HG02938 (cell line): ENCODE measurements around the gene CLEC19A.

Experiments used
- ATAC-seq: cut with Tn5 transposase; IDR thresholded peaks from one replicate; pipeline ENCODE4 v1.9.1; 2021; ENCODE audit warnings: mild to moderate bottlenecking, moderate library complexity; ENCODE audit not compliant: unreplicated experiment

The CLEC19A gene

DNA sequence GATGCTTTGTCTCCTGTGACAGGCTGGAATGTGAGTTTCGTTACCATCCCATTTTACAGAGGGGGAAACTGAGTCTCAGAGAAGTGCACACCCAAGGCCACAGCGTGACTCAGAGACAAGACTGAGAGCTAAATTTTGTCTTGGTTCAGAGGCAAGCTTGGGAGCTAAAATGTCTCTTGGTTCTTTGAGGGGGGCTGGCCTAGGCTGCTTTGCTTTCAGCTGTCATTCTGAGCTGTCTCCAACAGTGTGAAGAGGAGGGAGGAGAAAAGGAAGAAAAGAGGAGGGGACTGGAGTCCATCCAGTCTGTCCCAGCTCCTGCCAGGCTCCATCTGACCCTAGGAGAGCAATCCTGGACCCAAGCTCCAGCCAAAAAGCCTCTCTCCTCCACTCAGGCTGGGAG lies at the start of gene CLEC19A:
Gene CLEC19A, plus strand, starts transcription at position 301 of the 400 bp plus-strand sequence. CDS start 121 bp downstream, outside the sequence.
- ATAC-seq: no peak

DNA sequence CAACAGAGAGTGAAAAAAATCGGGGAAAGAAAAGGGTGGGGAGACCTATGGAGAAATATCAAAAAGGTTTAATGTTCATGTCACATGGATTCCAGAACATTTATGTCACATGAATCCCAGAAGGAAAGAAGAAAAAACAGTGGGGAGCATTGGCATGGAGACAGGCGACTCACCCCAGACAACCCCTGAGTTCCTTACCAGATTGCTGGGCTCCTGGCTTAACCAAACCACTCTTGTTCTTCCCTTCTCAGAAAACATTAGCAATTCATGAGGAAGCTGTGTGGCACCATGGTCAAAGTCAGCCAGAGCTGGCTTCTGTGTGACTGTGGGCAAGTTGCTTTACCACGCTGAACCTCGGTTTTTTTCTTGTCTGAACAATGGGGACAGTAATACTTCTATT lies 49.6 kb upstream of the CLEC19A start:
- no peak for ATAC-seq

DNA sequence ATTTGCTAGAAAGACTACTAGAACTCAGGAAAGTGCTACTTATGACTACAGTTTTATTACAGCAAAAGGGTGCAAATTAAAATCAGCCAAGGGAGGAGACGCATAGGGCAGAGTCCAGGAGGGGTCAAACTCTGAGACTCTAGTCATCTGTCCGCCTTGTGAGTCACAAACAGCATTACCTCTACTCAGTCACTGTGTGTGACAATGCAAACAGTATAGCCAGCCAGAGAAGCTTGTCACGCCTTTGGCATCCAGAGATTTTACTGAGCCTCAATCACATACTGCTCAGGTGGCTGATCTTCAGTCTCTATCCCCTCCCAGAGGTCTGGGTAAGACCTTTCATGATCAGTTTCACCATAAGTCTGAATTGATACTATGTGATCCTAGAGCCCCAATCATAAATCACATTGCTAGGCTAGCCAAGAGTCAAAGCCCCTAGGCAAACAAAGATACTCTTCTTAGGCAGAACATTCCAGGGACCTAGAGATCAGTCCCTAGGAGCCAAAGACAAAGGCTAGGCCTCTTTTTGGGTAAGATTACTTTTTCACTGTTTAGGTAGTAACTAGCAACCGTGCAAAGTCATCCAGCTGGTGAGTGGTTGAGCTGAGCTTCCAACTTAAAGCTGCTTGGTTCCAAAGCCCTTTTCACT lies 48.8 kb upstream of the CLEC19A start:
- no peak for ATAC-seq

DNA sequence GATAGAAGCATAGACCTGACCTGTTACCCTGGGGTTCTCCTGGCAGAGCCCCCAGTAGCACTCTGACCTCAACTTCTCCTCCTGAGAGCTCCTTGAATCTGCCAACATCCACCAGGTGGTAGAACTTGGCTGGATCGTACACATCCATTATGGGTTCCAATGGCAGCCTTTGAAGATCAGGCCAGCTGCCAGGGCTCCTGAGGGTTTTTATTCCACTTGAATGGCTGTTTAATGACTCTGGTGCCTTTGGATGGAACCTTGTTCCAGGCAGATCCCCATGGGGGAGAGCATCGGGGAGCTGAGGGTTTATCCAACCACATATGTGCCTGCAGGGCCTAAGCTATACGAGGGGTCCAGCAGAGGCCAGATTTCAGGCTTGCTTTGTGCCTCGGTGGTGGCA lies 47.1 kb upstream of the CLEC19A start:
- ATAC-seq: no peak

DNA sequence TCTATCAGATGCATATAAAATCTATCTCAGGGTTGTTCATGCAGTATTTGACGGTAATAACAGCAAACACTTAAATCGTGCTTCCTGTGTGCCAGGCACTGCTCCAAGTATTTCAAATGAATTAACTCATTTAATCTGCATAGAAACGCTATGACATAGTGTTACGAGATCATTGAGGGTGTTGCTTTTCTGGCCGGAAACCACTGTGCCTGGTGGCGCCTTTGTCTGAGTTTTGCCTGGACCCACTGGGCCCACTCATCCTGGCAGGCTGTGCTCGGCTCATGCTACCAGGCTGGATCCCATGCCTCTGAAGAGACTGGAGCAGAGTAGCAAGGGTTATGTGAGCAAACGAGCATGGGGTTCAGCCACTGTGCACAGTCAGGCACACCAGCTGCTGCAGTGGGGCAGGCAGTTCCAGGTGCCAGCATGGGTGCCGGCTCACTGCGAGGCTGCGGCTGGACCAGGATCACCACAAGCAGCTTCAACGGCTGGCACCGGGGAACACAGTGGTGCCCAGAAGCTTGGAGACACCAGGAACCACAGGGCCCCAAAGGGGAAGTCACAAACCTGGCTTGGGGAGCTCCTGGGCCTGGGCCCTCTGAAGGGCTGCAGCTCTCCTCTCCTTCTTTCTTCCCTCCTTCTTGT lies 45.9 kb upstream of the CLEC19A start:
- no peak for ATAC-seq

DNA sequence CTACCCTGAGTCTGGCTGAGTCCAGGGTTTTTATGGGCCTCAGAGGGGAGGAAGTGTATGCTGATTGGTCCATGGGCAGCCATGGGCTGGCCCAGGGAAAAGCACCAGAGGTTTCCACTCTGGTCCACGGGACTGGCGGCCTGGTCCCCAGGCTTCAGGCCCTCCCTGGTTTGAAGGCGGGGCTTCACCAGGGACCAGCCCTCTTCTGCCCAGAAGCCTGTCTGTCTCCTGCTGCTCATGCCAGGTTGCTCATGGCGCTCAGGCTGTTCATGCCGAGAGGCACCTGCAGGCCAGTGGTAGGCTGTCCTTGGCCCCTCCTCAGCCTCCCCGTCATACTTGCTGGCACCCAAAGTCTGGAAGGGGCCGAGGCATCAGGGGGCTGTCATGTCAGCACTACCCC lies 45.0 kb upstream of the CLEC19A start:
- ATAC-seq: no peak

DNA sequence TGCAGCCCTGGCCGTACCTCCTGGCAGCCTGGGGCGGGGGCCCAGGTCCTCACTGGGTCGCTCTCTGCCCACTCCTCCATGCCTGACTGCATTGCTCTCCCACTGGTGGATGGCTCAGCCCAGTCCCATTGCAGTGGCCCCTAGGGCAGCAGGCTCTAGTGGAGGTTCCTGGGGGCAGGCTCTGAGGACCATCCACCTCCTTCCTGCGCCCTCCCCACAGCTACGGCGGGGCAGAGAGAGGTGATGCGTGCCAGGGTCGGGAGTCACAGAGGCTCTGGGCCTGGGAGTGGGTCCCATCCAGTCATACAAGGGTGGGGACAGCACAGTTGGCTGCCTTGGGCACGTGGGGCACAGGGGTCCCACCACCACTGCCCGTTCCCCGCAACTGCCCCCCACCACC lies 44.0 kb upstream of the CLEC19A start:
- no peak for ATAC-seq

DNA sequence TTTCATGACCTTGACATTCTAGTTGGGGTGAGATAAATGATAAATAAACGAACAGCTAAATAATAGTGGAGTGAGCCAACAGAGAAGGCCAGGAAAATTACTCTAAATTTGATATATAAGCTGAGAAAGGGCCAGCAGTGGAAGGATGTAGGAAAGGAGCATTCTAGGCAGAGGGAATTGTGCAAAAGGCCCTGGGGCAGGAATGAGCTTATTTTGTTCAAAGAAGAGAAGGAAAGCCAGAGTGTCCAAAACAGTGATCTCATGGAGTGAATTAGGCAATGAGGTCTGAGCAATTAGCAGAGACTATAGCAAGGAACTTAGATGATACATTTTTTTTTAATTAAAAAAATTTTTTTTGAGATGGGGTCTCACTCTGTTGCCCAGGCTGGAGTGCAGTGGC lies 43.3 kb upstream of the CLEC19A start:
- no peak for ATAC-seq

DNA sequence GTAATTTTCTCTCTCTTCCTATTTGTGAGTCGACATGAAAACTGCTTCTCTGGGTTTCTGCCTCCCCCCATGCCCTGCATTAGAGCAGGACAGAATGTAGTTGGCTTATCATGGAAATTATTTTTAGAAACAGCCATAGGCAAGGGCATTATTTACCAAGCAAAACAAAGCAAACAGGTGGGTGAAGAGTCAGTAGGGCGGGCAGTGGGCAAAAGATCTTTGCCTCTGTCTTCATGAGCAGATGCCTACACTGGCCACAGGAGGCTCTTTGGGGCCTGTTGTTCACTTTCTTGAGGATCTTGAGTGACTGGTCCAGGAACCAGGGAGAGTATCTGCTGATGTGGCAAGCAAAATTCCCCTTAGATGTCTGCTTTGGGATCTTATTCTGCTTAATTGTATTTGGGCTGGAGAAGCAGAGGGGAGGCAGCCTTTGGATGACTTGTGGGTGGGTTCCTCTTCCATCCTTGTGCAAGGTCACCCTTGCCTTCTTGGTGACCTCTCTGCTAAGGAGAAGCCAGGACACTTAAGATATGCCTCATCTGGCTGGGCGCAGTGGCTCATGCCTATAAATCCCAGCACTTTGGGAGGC lies 42.5 kb upstream of the CLEC19A start:
- no peak for ATAC-seq

DNA sequence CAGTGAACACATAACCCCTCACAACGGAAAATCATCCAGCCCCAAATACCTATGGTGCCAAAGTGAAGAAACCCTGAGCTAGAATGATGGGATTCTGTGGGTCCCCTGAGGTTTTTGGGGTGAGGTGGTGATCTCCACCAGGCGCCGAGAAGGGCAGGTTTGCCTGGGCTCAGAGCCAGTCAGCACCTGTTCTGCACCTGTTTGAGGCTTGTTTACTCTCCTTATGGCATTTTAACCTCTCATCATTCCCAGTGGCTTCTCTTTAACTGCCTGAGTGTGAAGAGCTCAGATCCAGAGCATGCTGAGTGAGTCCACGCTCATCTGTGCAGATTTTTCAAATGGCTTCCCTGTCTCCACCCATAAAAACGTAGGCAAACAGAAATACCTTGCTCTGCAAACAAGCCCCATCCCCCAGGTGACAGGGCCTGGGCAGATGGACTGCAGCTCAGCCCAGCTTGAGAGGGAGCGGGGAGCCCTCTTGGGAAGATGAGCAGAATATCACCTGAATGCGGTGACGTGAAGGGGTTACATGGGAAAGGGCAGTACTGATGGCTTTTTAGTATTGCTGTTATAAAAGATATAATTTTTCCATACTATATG lies 40.1 kb upstream of the CLEC19A start:
- no peak for ATAC-seq

DNA sequence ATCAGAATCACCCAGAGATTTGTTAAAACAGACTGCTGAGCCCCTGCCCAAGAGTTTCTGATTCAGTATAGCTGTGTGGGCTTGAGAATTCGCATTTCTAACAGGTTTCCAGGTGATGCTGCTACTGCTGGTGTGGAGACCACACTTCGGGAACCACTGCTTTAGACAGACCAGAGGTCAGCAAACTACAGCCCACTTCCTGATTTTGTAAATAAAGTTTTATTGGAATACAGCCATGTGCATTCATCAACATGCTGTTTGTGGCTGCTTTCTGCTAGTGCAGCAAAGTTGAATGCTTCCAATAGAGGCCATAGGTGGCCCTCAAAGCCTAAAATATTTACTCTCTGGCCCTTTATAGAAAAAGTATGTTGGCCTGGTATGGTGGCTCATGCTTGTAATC lies 32.6 kb upstream of the CLEC19A start:
- no peak for ATAC-seq

DNA sequence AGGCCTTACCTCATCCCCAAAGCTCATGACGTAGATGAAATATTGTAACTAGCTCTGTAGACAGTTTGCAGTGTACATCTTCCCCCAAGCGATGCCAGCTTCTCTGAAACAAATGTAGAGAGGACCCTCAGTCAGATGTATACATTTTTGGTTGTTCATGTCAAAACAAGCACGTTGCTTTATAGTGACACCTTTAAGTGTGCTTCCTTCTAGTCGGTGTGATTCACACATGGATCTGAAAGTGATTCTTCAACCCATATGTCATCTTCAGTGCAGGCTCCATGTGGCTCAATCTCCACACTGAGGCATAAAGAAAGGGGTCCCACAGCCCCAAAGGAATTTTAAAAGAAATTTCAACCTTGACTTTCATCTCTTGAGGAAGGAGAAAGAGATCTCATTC lies 30.9 kb upstream of the CLEC19A start:
- ATAC-seq: no peak

DNA sequence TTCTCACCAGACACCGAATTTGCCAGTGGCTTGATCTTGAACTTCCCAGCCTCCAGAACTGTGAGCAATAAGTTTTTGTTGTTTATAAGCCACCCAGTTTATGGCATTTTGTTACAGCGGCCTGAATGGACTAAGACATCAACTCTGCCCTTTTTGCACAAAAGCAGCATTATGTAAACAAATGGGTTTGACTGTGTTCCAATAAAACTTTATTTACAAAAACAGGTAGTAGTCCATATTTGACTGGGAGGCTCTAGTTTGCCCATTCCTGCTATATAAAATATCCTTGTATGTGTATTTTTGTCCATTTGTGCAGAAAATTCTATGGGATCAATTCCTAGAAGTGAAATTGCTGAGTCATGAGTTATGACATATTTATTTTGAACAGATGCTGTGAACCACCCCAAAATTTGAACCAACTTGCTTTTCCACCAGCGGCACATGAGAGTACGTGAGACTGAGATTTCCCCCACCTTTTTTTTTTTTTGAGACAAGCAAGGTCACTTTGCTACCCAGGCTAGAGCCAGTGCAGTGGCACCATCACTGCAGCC lies 21.3 kb upstream of the CLEC19A start:
- ATAC-seq: no peak

DNA sequence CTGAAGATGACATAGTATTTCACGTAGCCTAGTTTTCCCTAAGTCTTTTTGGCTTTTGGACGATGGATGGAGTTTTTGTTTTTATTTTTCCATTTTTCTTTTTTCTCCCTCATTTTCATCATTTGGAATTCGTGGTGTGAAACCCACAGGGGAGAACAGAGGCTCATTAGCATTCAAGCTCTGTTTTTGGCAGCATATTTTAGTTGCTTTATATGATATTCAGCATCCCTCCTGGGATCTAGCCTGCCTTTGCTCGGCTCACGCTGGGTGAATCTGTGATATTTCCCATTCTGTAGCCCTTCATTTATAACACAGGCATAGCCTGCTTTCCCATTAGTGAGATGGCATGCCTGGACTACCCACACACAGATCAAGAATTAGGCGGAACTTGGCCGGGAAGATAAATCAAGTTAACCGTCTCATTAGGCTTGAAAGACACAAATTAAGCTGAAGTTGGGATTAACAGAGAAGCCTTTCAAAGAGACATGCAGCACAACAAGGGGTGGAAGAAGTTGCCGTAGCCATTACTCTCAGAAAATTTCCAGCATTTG lies 20.1 kb upstream of the CLEC19A start:
- no peak for ATAC-seq

DNA sequence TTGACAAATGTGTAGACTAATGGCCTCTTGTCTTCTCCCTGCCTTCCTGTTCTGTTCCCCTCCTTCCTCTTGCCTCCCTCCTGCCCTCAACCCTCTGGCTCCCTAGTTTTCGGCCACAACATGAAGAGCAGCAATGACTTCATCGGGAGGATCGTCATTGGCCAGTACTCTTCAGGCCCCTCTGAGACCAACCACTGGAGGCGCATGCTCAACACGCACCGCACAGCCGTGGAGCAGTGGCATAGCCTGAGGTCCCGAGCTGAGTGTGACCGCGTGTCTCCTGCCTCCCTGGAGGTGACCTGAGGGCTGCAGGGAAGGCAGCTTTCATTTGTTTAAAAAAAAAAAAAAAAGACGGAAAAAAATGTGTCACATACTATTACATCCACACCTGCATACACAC lies 18.8 kb upstream of the CLEC19A start:
- ATAC-seq: no peak

DNA sequence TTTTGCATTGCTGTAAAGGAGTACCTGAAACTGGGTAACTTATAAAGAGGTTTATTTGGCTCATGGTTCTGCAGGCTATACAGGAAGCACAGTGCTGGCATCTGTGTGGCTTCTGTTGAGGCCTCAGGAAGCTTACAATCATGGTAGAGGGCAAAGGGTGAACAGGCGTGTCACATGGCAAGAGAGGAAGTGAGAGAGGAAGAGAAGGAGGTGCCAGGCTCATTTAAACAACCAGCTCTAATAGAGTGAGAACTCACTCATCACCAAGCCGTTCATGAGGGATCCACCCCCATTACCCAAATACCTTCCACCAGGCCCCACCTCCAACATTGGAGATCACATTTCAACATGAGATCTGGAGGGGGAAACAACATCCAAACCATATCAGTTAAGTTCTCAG lies 16.4 kb upstream of the CLEC19A start:
- ATAC-seq: no peak

DNA sequence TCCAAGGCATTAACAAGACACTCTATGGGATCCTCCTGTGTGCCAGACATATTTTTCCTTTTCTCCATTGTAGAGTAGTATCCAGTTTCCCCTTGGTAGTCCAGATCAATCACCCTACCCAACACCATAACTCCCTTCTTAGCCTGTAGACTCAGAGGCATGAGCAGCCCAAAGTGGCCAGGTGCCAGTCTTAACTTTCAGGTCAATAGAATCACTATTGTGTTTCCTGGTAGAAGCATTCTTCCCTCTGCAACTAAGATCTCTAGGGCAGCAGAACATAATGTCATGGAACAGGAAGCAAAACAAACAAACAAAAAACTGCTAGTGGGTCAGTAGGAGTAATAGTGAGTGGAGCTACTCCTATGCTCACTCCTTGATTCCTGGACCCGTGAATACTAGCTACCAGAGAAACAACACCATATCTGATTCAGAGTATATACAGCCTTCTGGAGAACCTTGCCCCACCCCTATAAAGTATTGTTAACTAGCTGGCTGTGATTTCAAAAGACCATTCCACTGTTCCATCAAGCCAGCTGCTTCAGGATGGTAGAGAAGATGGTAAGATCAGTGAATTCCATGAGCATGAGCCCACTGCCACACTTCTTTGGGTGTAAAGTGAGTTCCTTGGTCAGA lies 11.2 kb upstream of the CLEC19A start:
- ATAC-seq: no peak

DNA sequence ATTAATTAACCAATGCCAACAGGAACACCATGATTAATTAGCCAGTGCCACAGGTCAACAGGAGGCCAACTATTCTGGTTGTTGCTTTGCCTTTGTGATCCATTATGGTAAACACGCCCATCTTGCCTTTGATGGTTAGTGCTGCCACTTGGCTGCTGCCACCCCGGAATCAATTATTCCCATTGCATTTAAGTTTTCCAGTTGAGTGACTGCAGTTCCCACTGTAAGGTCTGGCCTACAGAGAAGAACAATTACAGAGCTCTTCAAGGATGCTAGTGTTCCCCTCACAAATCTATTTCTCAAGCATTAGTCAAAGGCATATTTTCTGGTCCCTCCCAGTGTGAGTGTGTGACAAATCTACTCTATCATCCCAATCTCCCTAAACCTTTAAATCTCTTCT lies 7.1 kb upstream of the CLEC19A start:
- no peak for ATAC-seq

DNA sequence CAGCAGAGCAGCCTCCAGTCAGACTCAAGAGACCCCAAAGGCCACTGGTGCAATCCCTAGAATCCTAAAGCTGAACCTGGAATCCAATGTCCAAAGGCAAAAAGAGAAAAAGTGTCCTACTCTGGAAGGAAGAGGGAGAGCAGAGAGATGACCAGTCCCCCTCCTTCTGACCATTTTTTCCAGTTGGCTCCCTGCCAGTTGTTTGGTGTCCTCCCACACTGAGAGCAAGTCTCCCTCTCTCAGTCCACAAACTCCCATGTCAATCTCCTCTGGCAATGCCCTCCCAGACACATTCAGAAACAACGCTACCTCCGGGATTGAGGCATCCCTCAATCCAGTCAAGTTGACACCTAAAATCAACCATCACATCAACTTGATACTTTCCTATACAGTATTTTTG lies 4.3 kb upstream of the CLEC19A start:
- ATAC-seq: no peak

DNA sequence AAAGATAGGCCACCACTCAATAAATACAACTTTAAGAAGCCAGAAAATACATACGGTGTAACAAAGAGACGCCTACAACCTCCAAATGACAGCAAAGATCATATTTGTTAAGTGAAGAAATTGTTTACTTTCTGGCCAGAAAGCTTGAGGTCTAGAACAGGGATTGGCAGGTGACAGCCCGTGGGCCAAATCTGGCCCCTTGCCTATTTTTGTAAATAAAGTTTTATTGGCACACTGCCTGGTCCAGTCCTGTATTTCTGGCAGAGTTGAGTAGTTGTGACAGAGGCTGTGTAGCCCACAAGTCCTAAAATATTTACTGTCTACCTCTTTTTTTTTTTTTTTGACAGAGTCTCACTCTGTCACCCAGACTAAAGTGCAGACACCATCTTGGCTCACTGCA lies 3.4 kb upstream of the CLEC19A start:
- ATAC-seq: no peak

DNA sequence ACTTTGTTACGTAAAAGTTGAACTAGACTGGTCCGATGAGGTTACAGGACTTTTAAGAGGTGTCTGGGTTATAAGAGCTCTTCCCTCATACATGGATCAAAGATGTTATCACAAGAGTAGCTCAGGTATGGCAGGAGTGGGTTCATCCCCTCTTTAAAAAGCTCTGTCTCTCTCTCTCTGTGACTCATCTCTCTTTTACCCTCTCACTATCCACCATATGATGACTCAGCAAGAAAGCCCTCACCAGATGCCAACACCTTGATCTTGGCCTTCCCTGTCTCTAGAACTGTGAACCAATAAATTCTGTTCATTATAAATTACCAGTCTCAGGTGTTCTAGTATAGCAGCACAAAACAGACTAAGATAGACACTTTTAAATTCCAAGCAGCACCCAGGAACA lies 1.9 kb upstream of the CLEC19A start:
- no peak for ATAC-seq
